Loucy (cell line): ENCODE results near the gene SACS.

Experiments
- H2AFZ ChIP-seq: fragments of 200-600 bp; sonication (generic); 2 replicates; pipeline ENCODE4 v1.6.0; 2016; ENCODE audit warnings: antibody characterized with exemption, mild to moderate bottlenecking, low read length, moderate library complexity
- H3F3A ChIP-seq: fragments of 200-600 bp; 2 replicates; pipeline ENCODE4 v1.6.0; 2016; ENCODE audit warnings: antibody characterized with exemption, low read depth, mild to moderate bottlenecking
- H3K27me3 ChIP-seq: fragments of 200-600 bp; sonication (generic); 2 replicates; pipeline ENCODE4 v1.6.1; 2014; ENCODE audit warnings: low read length, mild to moderate bottlenecking; ENCODE audit not compliant: insufficient read depth, poor library complexity, severe bottlenecking
- H3K36me3 ChIP-seq: fragments of 200-600 bp; sonication (generic); 2 replicates; pipeline ENCODE4 v1.6.1; 2016; ENCODE audit warnings: low read length; ENCODE audit not compliant: insufficient read depth
- H3K4me1 ChIP-seq: fragments of 200-600 bp; sonication (generic); 2 replicates; pipeline ENCODE4 v1.5.1; 2014; ENCODE audit warnings: low read length, mild to moderate bottlenecking; ENCODE audit not compliant: insufficient read depth, poor library complexity, severe bottlenecking
- H3K4me2 ChIP-seq: fragments of 200-600 bp; sonication (generic); 2 replicates; pipeline ENCODE4 v1.6.0; 2014; ENCODE audit warnings: antibody characterized with exemption, low read length, low read depth, mild to moderate bottlenecking; ENCODE audit not compliant: poor library complexity, severe bottlenecking
- H3K4me3 ChIP-seq: fragments of 200-600 bp; sonication (generic); 2 replicates; pipeline ENCODE4 v1.5.1; 2014; ENCODE audit warnings: low read length, mild to moderate bottlenecking, mixed read lengths; ENCODE audit not compliant: poor library complexity, severe bottlenecking
- H3K79me2 ChIP-seq: fragments of 200-600 bp; sonication (generic); 2 replicates; pipeline ENCODE4 v1.6.1; 2014; ENCODE audit warnings: low read length; ENCODE audit not compliant: insufficient read depth
- H3K9ac ChIP-seq: fragments of 200-600 bp; sonication (generic); 2 replicates; pipeline ENCODE4 v1.6.0; 2014; ENCODE audit warnings: mild to moderate bottlenecking, low read depth, low read length, moderate library complexity; ENCODE audit not compliant: poor library complexity, severe bottlenecking
- H3K9me2 ChIP-seq: fragments of 200-600 bp; sonication (generic); replicated peaks from 2 replicates; pipeline ENCODE4 v1.6.1; 2016; ENCODE audit warnings: low read depth, low read length, mixed read lengths
- H3K9me3 ChIP-seq: fragments of 200-600 bp; sonication (generic); 2 replicates; pipeline ENCODE4 v1.6.1; 2014; ENCODE audit warnings: mild to moderate bottlenecking, antibody characterized with exemption, low read length, low read depth; ENCODE audit not compliant: insufficient read depth
- H4K20me1 ChIP-seq: fragments of 200-600 bp; sonication (generic); 2 replicates; pipeline ENCODE4 v1.6.0; 2014; ENCODE audit warnings: antibody characterized with exemption, low read length, mild to moderate bottlenecking; ENCODE audit not compliant: insufficient read depth, poor library complexity, severe bottlenecking
- EZH2phosphoT487 ChIP-seq: fragments of 200-600 bp; IDR thresholded peaks from 2 replicates; pipeline ENCODE4 v1.6.1; 2018; ENCODE audit warnings: antibody characterized with exemption, mild to moderate bottlenecking, moderate library complexity, borderline replicate concordance
- TF ChIP-seq, protein P1 (sequence below): fragments of 200-600 bp; sonication (generic); conservative IDR thresholded peaks from 2 replicates; pipeline ENCODE4 v1.5.1; 2014; ENCODE audit warnings: mild to moderate bottlenecking, antibody characterized with exemption, low read length

Gene SACS

DNA sequence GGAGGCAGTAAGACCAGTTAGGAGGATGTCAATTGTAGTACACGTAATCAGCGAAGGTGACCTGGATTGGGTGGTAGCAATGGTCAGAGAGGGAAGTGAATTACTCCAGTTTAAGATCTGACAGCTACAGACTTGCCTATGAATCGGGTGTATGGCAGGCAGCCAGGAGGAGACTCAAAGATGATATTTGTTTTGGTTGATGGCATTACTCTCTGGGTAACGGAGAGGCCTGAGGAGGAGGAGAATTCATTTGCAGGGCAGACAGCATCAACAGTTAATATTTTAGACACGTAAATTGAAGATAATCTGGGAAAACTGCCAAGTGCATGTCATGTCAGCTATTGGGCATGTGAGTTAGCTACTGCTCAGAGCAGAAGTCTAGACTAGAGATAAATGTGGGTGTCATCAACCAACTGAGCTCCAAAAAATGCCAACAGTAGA, 143.6 kb downstream of the SACS start:
- no peaks in the 10 kb centered on the region for H3K36me3 ChIP-seq
- TF ChIP-seq, protein P1, sequence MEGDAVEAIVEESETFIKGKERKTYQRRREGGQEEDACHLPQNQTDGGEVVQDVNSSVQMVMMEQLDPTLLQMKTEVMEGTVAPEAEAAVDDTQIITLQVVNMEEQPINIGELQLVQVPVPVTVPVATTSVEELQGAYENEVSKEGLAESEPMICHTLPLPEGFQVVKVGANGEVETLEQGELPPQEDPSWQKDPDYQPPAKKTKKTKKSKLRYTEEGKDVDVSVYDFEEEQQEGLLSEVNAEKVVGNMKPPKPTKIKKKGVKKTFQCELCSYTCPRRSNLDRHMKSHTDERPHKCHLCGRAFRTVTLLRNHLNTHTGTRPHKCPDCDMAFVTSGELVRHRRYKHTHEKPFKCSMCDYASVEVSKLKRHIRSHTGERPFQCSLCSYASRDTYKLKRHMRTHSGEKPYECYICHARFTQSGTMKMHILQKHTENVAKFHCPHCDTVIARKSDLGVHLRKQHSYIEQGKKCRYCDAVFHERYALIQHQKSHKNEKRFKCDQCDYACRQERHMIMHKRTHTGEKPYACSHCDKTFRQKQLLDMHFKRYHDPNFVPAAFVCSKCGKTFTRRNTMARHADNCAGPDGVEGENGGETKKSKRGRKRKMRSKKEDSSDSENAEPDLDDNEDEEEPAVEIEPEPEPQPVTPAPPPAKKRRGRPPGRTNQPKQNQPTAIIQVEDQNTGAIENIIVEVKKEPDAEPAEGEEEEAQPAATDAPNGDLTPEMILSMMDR: no peak
- TF ChIP-seq EZH2phosphoT487: no peak
- no peaks in the 10 kb centered on the region for H3K9me2 ChIP-seq
- H2AFZ ChIP-seq: no peak overlapping the region
- H4K20me1 ChIP-seq: no peaks in the 10 kb centered on the region
- H3K4me2 ChIP-seq: no peak overlapping the region
- H3K9me3 ChIP-seq: no peaks in the 10 kb centered on the region
- H3K9ac ChIP-seq: no peak overlapping the region
- H3K27me3 ChIP-seq: no peaks in the 10 kb centered on the region
- no peaks in the 10 kb centered on the region for H3K4me1 ChIP-seq
- H3K79me2 ChIP-seq: no peaks in the 10 kb centered on the region
- no peak overlapping the region for H3K4me3 ChIP-seq
- no peaks in the 10 kb centered on the region for H3F3A ChIP-seq

DNA sequence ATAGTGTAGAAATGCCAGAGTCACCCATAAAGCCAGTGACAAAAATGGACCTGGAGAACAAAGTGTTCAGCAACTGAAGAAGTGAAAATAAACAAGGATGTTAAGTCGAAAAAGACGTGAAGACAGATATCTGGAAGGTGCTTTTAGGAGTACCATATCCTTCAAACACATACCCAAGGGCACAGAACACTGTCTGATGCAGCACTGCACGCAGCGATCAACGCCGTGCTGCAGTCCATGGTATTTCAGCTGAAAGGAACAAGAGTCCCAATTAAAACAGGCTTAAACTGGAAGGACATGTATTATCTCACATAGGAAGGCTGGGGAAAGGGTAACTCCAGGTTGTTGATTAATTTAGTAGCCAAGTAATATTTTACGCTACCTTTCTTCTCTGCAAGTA, 144.5 kb downstream of the SACS start:
- Histone ChIP-seq H2AFZ (no peak overlapping the region), H4K20me1 (no peaks in the 10 kb centered on the region), H3K79me2 (no peaks in the 10 kb centered on the region)

DNA sequence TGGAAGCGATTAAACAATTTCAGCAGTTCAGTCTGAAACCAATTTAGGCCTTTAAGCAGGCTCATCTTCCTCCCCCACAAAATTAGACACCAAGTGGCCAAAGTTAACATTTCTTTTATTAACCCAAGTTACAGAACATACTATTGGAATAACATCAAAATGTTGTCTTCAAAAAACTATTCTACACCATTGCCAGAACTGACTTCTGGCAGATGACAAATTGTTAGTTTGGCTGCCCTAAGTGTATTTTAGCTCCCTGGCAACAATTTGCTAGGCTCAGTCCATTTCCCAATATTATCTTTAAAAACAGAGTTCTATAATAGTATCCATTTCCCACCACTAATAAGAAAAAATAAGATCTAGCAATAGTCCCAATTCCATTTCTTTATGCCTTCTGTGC, 144.9 kb downstream of the SACS start:
- Histone ChIP-seq H3K9me2 (no peaks in the 10 kb centered on the region), H2AFZ (no peak overlapping the region), H3K9me3 (no peaks in the 10 kb centered on the region), H3K9ac (no peak overlapping the region), H3K36me3 (no peaks in the 10 kb centered on the region), H3K27me3 (no peaks in the 10 kb centered on the region), H3K79me2 (no peaks in the 10 kb centered on the region), H3K4me3 (no peak overlapping the region), H3K4me2 (no peak overlapping the region), H4K20me1 (no peaks in the 10 kb centered on the region), H3K4me1 (no peaks in the 10 kb centered on the region), H3F3A (no peaks in the 10 kb centered on the region)
- TF ChIP-seq EZH2phosphoT487: no peak
- TF ChIP-seq, protein P1: no peak

More for the DNA sequence above, 144.5 kb downstream of the SACS start:
- Histone ChIP-seq H3K9ac (no peak overlapping the region), H3K4me2 (no peak overlapping the region), H3K4me3 (no peak overlapping the region), H3K9me2 (no peaks in the 10 kb centered on the region), H3K27me3 (no peaks in the 10 kb centered on the region), H3K36me3 (no peaks in the 10 kb centered on the region), H3F3A (no peaks in the 10 kb centered on the region), H3K4me1 (no peaks in the 10 kb centered on the region), H3K9me3 (no peaks in the 10 kb centered on the region)
- TF ChIP-seq, protein P1: no peak
- no peak for TF ChIP-seq EZH2phosphoT487
